Fibroblast of skin of right biceps (primary cell): ENCODE measurements around the gene GSK3B.
"Not testable (repeated sequence)": the region's sequence is repeated elsewhere in the genome, so short reads cannot be mapped to it uniquely, and the experiment has no call there.

ENCODE experiments used
- DNase-seq: peaks from one replicate; pipeline ENCODE4 v3.0.0-alpha.2; 2013

Gene GSK3B

GRCh38 chr3:119998166-119998565, 96.1 kb downstream of the GSK3B start:
- no peak for DNase-seq

- no peak for DNase-seq
These were observed 103.4 kb downstream of the GSK3B start for GRCh38 chr3:119990888-119991287.

GRCh38 chr3:119989981-119990655, 104.1 kb downstream of the GSK3B start:
- no peak for DNase-seq

- DNase-seq: not testable (repeated sequence)
These were observed 107.4 kb downstream of the GSK3B start for GRCh38 chr3:119986812-119987211.

GRCh38 chr3:119981386-119981785, 112.9 kb downstream of the GSK3B start:
- DNase-seq: no peak

GRCh38 chr3:119978554-119979208, 115.6 kb downstream of the GSK3B start:
- DNase-seq: no peak

- no peak for DNase-seq
These were observed 116.9 kb downstream of the GSK3B start for GRCh38 chr3:119977353-119977752.

GRCh38 chr3:119976214-119976613, 118.0 kb downstream of the GSK3B start:
- DNase-seq: no peak

- DNase-seq: no peak
These were observed 119.6 kb downstream of the GSK3B start for GRCh38 chr3:119974656-119975055.

- no peak for DNase-seq
These were observed 121.1 kb downstream of the GSK3B start for GRCh38 chr3:119973018-119973646.

GRCh38 chr3:119969759-119970158, 124.5 kb downstream of the GSK3B start:
- DNase-seq: no peak

GRCh38 chr3:119967353-119968006, 126.8 kb downstream of the GSK3B start:
- no peak for DNase-seq

- no peak for DNase-seq
These were observed 128.6 kb downstream of the GSK3B start for GRCh38 chr3:119965692-119966091.

- DNase-seq: no peak
These were observed 130.0 kb downstream of the GSK3B start for GRCh38 chr3:119964294-119964693.

- DNase-seq: no peak
These were observed 138.3 kb downstream of the GSK3B start for GRCh38 chr3:119955972-119956371.

GRCh38 chr3:119950666-119951325, 143.5 kb downstream of the GSK3B start:
- no peak for DNase-seq

GRCh38 chr3:119945291-119945690, 149.0 kb downstream of the GSK3B start:
- DNase-seq: no peak

- no peak for DNase-seq
These were observed 150.2 kb downstream of the GSK3B start for GRCh38 chr3:119944091-119944490.

- peak; percentile 14 for DNase-seq
These were observed 155.2 kb downstream of the GSK3B start for GRCh38 chr3:119939077-119939476.

GRCh38 chr3:119937229-119937628, 157.0 kb downstream of the GSK3B start:
- DNase-seq: no peak

- DNase-seq: no peak
These were observed 160.0 kb downstream of the GSK3B start for GRCh38 chr3:119934249-119934648.

GRCh38 chr3:119933207-119933606, 161.0 kb downstream of the GSK3B start:
- DNase-seq: no peak

- DNase-seq: no peak
These were observed 164.0 kb downstream of the GSK3B start for GRCh38 chr3:119930286-119930685.
